Measurements from ENCODE around the gene LHFPL3. TPM values are rescaled to one million over a fixed set of nuclear protein-coding genes. Genes with fewer than 3 reads are reported as not detected.

Gene LHFPL3
- total and polyA plus RNA-seq, 2 donors (not counting 3 experiments of a cell fraction or from before 2014, with no cell fraction given): not detected

DNA sequence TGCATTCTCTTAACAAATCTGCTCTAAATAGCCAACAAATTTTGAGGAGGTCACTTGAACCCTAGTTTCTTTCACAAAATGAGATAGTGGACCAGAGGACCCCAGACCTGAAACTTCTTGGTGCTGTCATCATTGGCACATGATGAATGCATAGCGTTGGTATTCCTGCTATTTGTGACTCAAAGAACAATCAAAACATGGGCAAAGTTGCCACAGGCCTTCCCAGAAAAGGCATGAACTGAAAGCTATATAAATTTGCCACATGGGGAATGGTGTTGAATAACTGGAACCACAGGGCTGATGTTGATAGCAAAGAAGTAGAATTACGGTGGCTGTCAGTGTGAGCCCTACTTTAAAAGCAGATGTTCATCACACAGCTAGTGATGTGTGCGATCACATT lies 465.8 kb downstream of the LHFPL3 start:
- H3K4me3 ChIP-seq (replicated peaks in 1 of 3; ENCODE audit: insufficient read depth in 1 of 3, low read depth in 1 of 3, low read length in 3 of 3): no peak overlapping the region
- H3K79me2 ChIP-seq (ENCODE audit: control insufficient read depth, insufficient read depth, low read length): no peaks in the 10 kb centered on the region
- no peaks in the 10 kb centered on the region for H3K9me3 ChIP-seq (replicated peaks; ENCODE audit: control insufficient read depth, insufficient read depth, low read length)
- H3K9ac ChIP-seq (replicated peaks; ENCODE audit: extremely low read depth, insufficient read depth, low read length): no peak overlapping the region
- no peak for TF ChIP-seq POLR2A (IDR thresholded peaks at IDR 0.05; ENCODE audit: low read depth, low read length)
- TF ChIP-seq MYC (IDR thresholded peaks at IDR 0.05; ENCODE audit: low read depth, low read length): no peak
- TF ChIP-seq FOS (IDR thresholded peaks at IDR 0.05; ENCODE audit: borderline replicate concordance, insufficient read depth, low read length): no peak
- no peak for TF ChIP-seq POLR2AphosphoS5 (IDR thresholded peaks at IDR 0.05; ENCODE audit: insufficient read depth, low read depth, low read length)
- TF ChIP-seq, protein P1, sequence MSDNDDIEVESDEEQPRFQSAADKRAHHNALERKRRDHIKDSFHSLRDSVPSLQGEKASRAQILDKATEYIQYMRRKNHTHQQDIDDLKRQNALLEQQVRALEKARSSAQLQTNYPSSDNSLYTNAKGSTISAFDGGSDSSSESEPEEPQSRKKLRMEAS (IDR thresholded peaks at IDR 0.05; ENCODE audit: insufficient read depth, insufficient read length): no peak
- no peak for TF ChIP-seq JUN (IDR thresholded peaks at IDR 0.05; ENCODE audit: borderline replicate concordance, insufficient read depth, insufficient read length, low read depth)
- no peak for TF ChIP-seq GATA2 (IDR thresholded peaks at IDR 0.05; ENCODE audit: insufficient read depth, insufficient read length, low read depth, low read length)
- TF ChIP-seq EZH2 (IDR thresholded peaks at IDR 0.05; ENCODE audit: borderline replicate concordance, low read depth, low read length, severe bottlenecking): no peak
- TF ChIP-seq, protein P2, sequence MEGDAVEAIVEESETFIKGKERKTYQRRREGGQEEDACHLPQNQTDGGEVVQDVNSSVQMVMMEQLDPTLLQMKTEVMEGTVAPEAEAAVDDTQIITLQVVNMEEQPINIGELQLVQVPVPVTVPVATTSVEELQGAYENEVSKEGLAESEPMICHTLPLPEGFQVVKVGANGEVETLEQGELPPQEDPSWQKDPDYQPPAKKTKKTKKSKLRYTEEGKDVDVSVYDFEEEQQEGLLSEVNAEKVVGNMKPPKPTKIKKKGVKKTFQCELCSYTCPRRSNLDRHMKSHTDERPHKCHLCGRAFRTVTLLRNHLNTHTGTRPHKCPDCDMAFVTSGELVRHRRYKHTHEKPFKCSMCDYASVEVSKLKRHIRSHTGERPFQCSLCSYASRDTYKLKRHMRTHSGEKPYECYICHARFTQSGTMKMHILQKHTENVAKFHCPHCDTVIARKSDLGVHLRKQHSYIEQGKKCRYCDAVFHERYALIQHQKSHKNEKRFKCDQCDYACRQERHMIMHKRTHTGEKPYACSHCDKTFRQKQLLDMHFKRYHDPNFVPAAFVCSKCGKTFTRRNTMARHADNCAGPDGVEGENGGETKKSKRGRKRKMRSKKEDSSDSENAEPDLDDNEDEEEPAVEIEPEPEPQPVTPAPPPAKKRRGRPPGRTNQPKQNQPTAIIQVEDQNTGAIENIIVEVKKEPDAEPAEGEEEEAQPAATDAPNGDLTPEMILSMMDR (IDR thresholded peaks at IDR 0.05; ENCODE audit: extremely low read depth in 1 of 2, insufficient read depth in 1 of 2, low read depth in 1 of 2, low read length in 2 of 2): no peak
- no peaks in the 10 kb centered on the region for H3K9me1 ChIP-seq (replicated peaks; ENCODE audit: control insufficient read depth, extremely low read depth, insufficient read depth, low read length)
- no peaks in the 10 kb centered on the region for H4K20me1 ChIP-seq (replicated peaks; ENCODE audit: control insufficient read depth, extremely low read depth, insufficient read depth, low read length)
- DNase-seq (ENCODE audit: low read depth, low spot score) (no peak), FAIRE-seq (no peak)
- no TSS peak for BruUV-seq (replicated peaks)
- ChIA-PET POLR2A (no interaction called here), CTCF (interaction anchor here (1.6 kb wide), 1 partner anchor 90 kb away, joined by 3 read pairs; no protein-coding TSS in a partner anchor)
- intact Hi-C loops (cut with micrococcal nuclease) (no loop called here), dilution Hi-C loops (cut with MboI; ENCODE audit: extremely low pct_ligation_motif_present, low sequenced_read_pairs) (no loop called here)
- no peak overlapping the region for H3K27ac ChIP-seq (ENCODE audit: insufficient read depth, low read depth, low read length)
- H3K4me2 ChIP-seq (ENCODE audit: insufficient read depth, low read length): no peak overlapping the region
- H3K36me3 ChIP-seq (ENCODE audit: control insufficient read depth in 2 of 2, extremely low read depth in 1 of 2, insufficient read depth in 2 of 2, low read length in 2 of 2): no peaks in the 10 kb centered on the region
- peaks cover 29% of the 10 kb centered on the region for H3K4me1 ChIP-seq (ENCODE audit: control insufficient read depth, extremely low read depth, insufficient read depth, low read length)
- H2AFZ ChIP-seq (ENCODE audit: low read depth, low read length): no peak overlapping the region
- no peaks in the 10 kb centered on the region for H3K27me3 ChIP-seq (ENCODE audit: control insufficient read depth in 2 of 2, insufficient read depth in 2 of 2, low read length in 2 of 2)

All from endothelial cell of umbilical vein (primary cell).